H1 (cell line): Measurements from ENCODE around the gene DMGDH. TPM values are rescaled to one million over a fixed set of nuclear protein-coding genes. Genes with fewer than 3 reads are reported as not detected.

ENCODE experiments used
- CTCF ChIA-PET: fragments of 300-600 bp; sonication (Branson Sonifier 250); formaldehyde crosslinking; loops from one replicate; lab custom pipeline; 2021; ENCODE audit not compliant: partially characterized antibody; lab: Charles Lee
- POLR2A ChIA-PET: fragments of 300-600 bp; sonication (Branson Sonifier 250); formaldehyde crosslinking; loops from one replicate; lab custom pipeline; 2021; ENCODE audit warnings: inconsistent platforms; ENCODE audit not compliant: partially characterized antibody; lab: Charles Lee
- DNase-seq, 2 experiments: peaks; one replicate each; pipeline versions ENCODE4 v3.0.0 to v3.0.0-alpha.2; 2010 to 2022; ENCODE audit warnings: low spot score in 2 of 2, low read depth in 1 of 2, mixed read lengths in 1 of 2
- FAIRE-seq: peaks from 2 replicates; lab custom pipeline; 2011; peaks lifted over from hg19 to GRCh38; lab: Jason Lieb, UNC
- H2AFZ ChIP-seq: 2 replicates; pipeline ENCODE4 v1.8.1; 2012; ENCODE audit warnings: low read length, inconsistent platforms
- H2AK5ac ChIP-seq: 2 replicates; pipeline ENCODE4 v1.6.1; 2013; ENCODE audit warnings: low read depth, low read length
- H2BK120ac ChIP-seq: replicated peaks from 2 replicates; pipeline ENCODE3; 2013; ENCODE audit warnings: low read depth, low read length, inconsistent platforms
- H2BK12ac ChIP-seq: 2 replicates; pipeline ENCODE4 v1.6.1; 2013; ENCODE audit warnings: low read depth, low read length
- H2BK15ac ChIP-seq: 2 replicates; pipeline ENCODE4 v1.6.1; 2013; ENCODE audit warnings: low read length
- H2BK20ac ChIP-seq: 2 replicates; pipeline ENCODE4 v1.6.1; 2013; ENCODE audit warnings: low read length
- H2BK5ac ChIP-seq: 2 replicates; pipeline ENCODE4 v1.6.1; 2013; ENCODE audit warnings: low read depth, low read length
- H3K14ac ChIP-seq: 2 replicates; pipeline ENCODE4 v1.6.1; 2013; ENCODE audit warnings: inconsistent platforms; ENCODE audit not compliant: insufficient read length
- H3K18ac ChIP-seq: 2 replicates; pipeline ENCODE4 v1.6.1; 2013; ENCODE audit warnings: low read length; ENCODE audit errors: extremely low read depth
- H3K23ac ChIP-seq: 2 replicates; pipeline ENCODE4 v1.6.1; 2013; ENCODE audit warnings: inconsistent platforms; ENCODE audit not compliant: insufficient read length
- H3K23me2 ChIP-seq: 2 replicates; pipeline ENCODE4 v1.6.1; 2013; ENCODE audit warnings: low read depth, low read length
- H3K27ac ChIP-seq: 2 replicates; pipeline ENCODE4 v1.6.1; 2011; ENCODE audit warnings: low read depth, low read length, inconsistent platforms
- H3K27me3 ChIP-seq, 4 experiments: replicated peaks in 1 of 4; 1 replicate in 1 of 4; 2 replicates in 3 of 4; pipeline versions ENCODE4 v1.6.1 to v1.8.1; 2011 to 2013; ENCODE audit warnings: low read length in 3 of 4, mild to moderate bottlenecking in 3 of 4, inconsistent platforms in 2 of 4, mixed read lengths in 2 of 4, moderate library complexity in 1 of 4; ENCODE audit not compliant: control insufficient read depth in 3 of 4, insufficient read depth in 3 of 4; ENCODE audit errors: extremely low read depth in 1 of 4
- H3K36me3 ChIP-seq, 4 experiments: 2 replicates each; pipeline versions ENCODE4 v1.6.1 to v1.8.1; 2011 to 2013; ENCODE audit warnings: mild to moderate bottlenecking in 4 of 4, low read length in 3 of 4, moderate library complexity in 2 of 4, control low read depth in 1 of 4, inconsistent platforms in 1 of 4; ENCODE audit not compliant: insufficient read depth in 4 of 4, control insufficient read depth in 2 of 4
- H3K4ac ChIP-seq: replicated peaks from 2 replicates; pipeline ENCODE3; 2013; ENCODE audit warnings: low read length, low read depth, mixed read lengths, inconsistent platforms; ENCODE audit not compliant: insufficient read length
- H3K4me1 ChIP-seq, 4 experiments: replicated peaks in 1 of 4; 1 replicate in 1 of 4; 2 replicates in 3 of 4; pipeline versions ENCODE4 v1.6.1 to v1.8.1; 2011 to 2013; ENCODE audit warnings: low read length in 3 of 4, inconsistent platforms in 2 of 4, mixed read lengths in 1 of 4; ENCODE audit not compliant: insufficient read depth in 4 of 4, control insufficient read depth in 3 of 4
- H3K4me2 ChIP-seq, 2 experiments: 2 replicates each; pipeline versions ENCODE4 v1.6.1 to v1.8.1; 2011 to 2013; ENCODE audit warnings: low read depth in 2 of 2, low read length in 2 of 2, control low read depth in 1 of 2, inconsistent platforms in 1 of 2, mild to moderate bottlenecking in 1 of 2; ENCODE audit not compliant: insufficient read depth in 1 of 2
- H3K4me3 ChIP-seq, 4 experiments: fragments of 200-600, 300-600 bp in 1 of 4; sonication (generic), shearing (Covaris generic), sonication (Bioruptor Twin) in 1 of 4; 2 replicates each; pipeline versions ENCODE4 v1.5.1 to v1.8.1; 2011 to 2016; ENCODE audit warnings: low read length in 4 of 4, low read depth in 3 of 4, control low read depth in 2 of 4, inconsistent platforms in 2 of 4, mild to moderate bottlenecking in 2 of 4, mixed read lengths in 1 of 4, moderate library complexity in 1 of 4; ENCODE audit not compliant: insufficient read depth in 2 of 4; ENCODE audit errors: extremely low read depth in 1 of 4
- H3K56ac ChIP-seq: replicated peaks from 2 replicates; pipeline ENCODE3; 2013; ENCODE audit warnings: low read depth, mild to moderate bottlenecking, mixed read lengths, low read length, inconsistent platforms; ENCODE audit not compliant: insufficient read length
- H3K79me1 ChIP-seq: 2 replicates; pipeline ENCODE4 v1.6.1; 2013; ENCODE audit warnings: low read depth, low read length, control low read depth
- H3K79me2 ChIP-seq, 2 experiments: 2 replicates each; pipeline versions ENCODE4 v1.6.1 to v1.8.1; 2012 to 2013; ENCODE audit warnings: low read length in 2 of 2, mild to moderate bottlenecking in 2 of 2, inconsistent platforms in 1 of 2; ENCODE audit not compliant: insufficient read depth in 2 of 2, control insufficient read depth in 1 of 2
- H3K9ac ChIP-seq, 4 experiments: replicated peaks in 1 of 4; 1 replicate in 1 of 4; 2 replicates in 3 of 4; pipeline versions ENCODE4 v1.6.1 to v1.8.1; 2011 to 2013; ENCODE audit warnings: low read depth in 3 of 4, low read length in 3 of 4, control low read depth in 2 of 4, mild to moderate bottlenecking in 2 of 4, moderate library complexity in 2 of 4, inconsistent platforms in 1 of 4; ENCODE audit errors: extremely low read depth in 1 of 4
- H3K9me3 ChIP-seq, 2 experiments: 2 replicates each; pipeline versions ENCODE4 v1.6.1 to v1.8.1; 2012 to 2013; ENCODE audit warnings: mild to moderate bottlenecking in 2 of 2, moderate library complexity in 2 of 2, control low read depth in 1 of 2, inconsistent platforms in 1 of 2, low read depth in 1 of 2, low read length in 1 of 2, mixed read lengths in 1 of 2; ENCODE audit not compliant: insufficient read depth in 2 of 2
- H4K20me1 ChIP-seq, 2 experiments: replicated peaks in 1 of 2; 2 replicates each; pipeline versions ENCODE3 to v1.8.1; 2011 to 2013; ENCODE audit warnings: inconsistent platforms in 2 of 2, low read length in 2 of 2, mild to moderate bottlenecking in 1 of 2; ENCODE audit not compliant: insufficient read depth in 2 of 2, control insufficient read depth in 1 of 2
- H4K5ac ChIP-seq: 2 replicates; pipeline ENCODE4 v1.6.1; 2013; ENCODE audit warnings: low read length, low read depth, mixed read lengths, inconsistent platforms; ENCODE audit not compliant: insufficient read length
- H4K8ac ChIP-seq: 2 replicates; pipeline ENCODE4 v1.8.0; 2013; ENCODE audit warnings: mild to moderate bottlenecking, moderate library complexity, low read length, inconsistent platforms; ENCODE audit not compliant: insufficient read depth; ENCODE audit errors: extremely low read depth
- H4K91ac ChIP-seq: replicated peaks from 2 replicates; pipeline ENCODE3; 2013; ENCODE audit warnings: low read length, mixed read lengths, inconsistent platforms; ENCODE audit not compliant: insufficient read length
- JUND ChIP-seq: IDR thresholded peaks from 2 replicates; pipeline ENCODE4 v1.6.1; 2011; ENCODE audit warnings: mild to moderate bottlenecking, improper control_type of control experiment, low read length
- RAD21 ChIP-seq, 2 experiments: IDR thresholded peaks in 1 of 2; conservative IDR thresholded peaks in 1 of 2; 2 replicates each; pipeline ENCODE4 v1.6.1; 2011; ENCODE audit warnings: low read depth in 2 of 2, low read length in 2 of 2, improper control_type of control experiment in 1 of 2, inconsistent platforms in 1 of 2, mild to moderate bottlenecking in 1 of 2, moderate library complexity in 1 of 2
- WGBS, 2 experiments: shearing (Covaris generic) in 1 of 2; methylation state at CpG; one replicate each; pipeline versions ENCODE4 v1.1.6 to v1.1.7; 2013 to 2015; ENCODE audit warnings: low lambda C conversion rate in 2 of 2, mixed read lengths in 2 of 2, inconsistent platforms in 1 of 2, low coverage in 1 of 2, missing lambda C conversion rate in 1 of 2; ENCODE audit not compliant: insufficient replicate concordance in 2 of 2, insufficient coverage in 1 of 2, insufficient read length in 1 of 2; ENCODE audit errors: extremely low coverage in 1 of 2, missing lambda C conversion rate in 1 of 2; 5-methylcytosine and 5-hydroxymethylcytosine counted together
- polyA plus RNA-seq, 7 experiments: library from polyadenylated mRNA; depleted of rRNA in 3 of 7; stranded (reverse) in 5 of 7; unstranded in 2 of 7; fragments of >200 nt in 5 of 7; fragments of 200-250 nt in 2 of 7; gene quantifications; 1 replicate in 5 of 7; 2 replicates in 1 of 7; 4 replicates in 1 of 7; pipeline versions ENCODE4 v1.2.1 to v1.2.3, GENCODE V29; 2011 to 2013; ENCODE audit warnings: missing spikeins in 2 of 7, mixed read lengths in 2 of 7
- total RNA-seq: library from RNA; stranded (reverse); fragmentation: NEBNext Ultra II Directional; extraction: Animal tissue kit (Norgen Biotek cat#: 25700); gene quantifications from 2 replicates; pipeline ENCODE4 v1.2.1, GENCODE V29; 2021
- TF ChIP-seq, protein P1 (sequence below), 3 experiments: IDR thresholded peaks; 1 replicate in 2 of 3; 2 replicates in 1 of 3; pipeline versions ENCODE4 v1.5.1 to v1.6.1; 2011; ENCODE audit warnings: low read length in 3 of 3, mild to moderate bottlenecking in 3 of 3, inconsistent platforms in 2 of 3, low read depth in 1 of 3, moderate library complexity in 1 of 3; ENCODE audit not compliant: insufficient read depth in 1 of 3; ENCODE audit errors: control extremely low read depth in 1 of 3

DMGDH gene
- total and polyA plus RNA-seq, 2 of the 8 experiments (the other 6 are each of a cell fraction or from before 2014, with no cell fraction given) = 0.15 TPM; not detected in 1

DNA sequence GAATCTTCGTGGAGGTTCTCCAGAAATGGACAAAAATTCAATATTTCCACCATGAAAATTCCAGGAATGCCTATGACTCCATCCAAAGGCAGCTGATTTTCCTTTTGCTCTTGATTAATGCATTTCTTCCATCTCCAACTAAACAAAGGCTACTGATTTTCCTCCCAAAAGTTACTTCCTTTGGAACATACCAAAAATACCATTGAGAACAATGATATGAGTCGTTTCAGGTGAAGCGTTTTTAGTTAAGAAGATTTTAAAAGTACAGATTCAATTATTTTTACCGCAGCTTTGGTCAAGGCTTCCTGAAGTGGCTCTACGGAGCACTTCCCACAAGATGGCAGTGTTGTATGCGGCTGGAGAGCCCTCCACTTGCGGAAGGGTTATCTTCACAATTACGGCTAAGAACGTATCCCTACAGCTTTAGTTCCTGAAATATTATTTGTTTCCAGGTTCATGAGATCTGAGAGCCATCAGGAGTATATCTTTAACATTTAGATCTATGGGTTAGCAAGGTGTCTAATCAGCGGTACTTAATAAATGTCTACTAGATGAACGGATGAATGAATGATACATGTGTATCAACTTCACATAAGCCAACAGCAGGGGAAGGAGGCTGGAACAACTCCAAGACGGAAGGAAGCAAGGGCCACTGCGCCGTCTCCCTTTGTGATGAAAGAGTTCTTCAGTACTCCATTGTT, 48.5 kb downstream of the DMGDH start:
- WGBS, 2 experiments = 30% methylated on average over 14 of the region's 14 CpGs; no CpG with 5 or more reads in 1 of the 2 experiments
- H4K91ac ChIP-seq = no peak overlapping the region
- no peak overlapping the region for H2BK120ac ChIP-seq
- H3K14ac ChIP-seq = no peak overlapping the region
- peak overlapping the region in 1 of 4 experiments; percentile 42; a peak in 1 of 8 replicates for H3K4me3 ChIP-seq
- H4K20me1 ChIP-seq = no peaks in the 10 kb centered on the region
- H2AK5ac ChIP-seq = no peak overlapping the region
- H3K27ac ChIP-seq = no peak overlapping the region
- no peak overlapping the region for H3K9ac ChIP-seq
- peak; percentile 33 to 61 for DNase-seq
- no peaks in the 10 kb centered on the region for H3K36me3 ChIP-seq
- ChIA-PET CTCF (interaction anchor here (0.5 to 13.1 kb wide), 47 partner anchors 8 to 903 kb away, joined by 3 to 243 read pairs (median 4); no protein-coding TSS in a partner anchor), POLR2A (interaction anchor here (0.6 to 1.3 kb wide), 3 partner anchors 109 to 1810 kb away, joined by 3 read pairs; no protein-coding TSS in a partner anchor)
- FAIRE-seq = peak; percentile 92
- no peaks in the 10 kb centered on the region for H3K9me3 ChIP-seq
- no peaks in the 10 kb centered on the region for H3K27me3 ChIP-seq
- no peaks in the 10 kb centered on the region for H3K23me2 ChIP-seq
- H3K79me2 ChIP-seq = no peaks in the 10 kb centered on the region
- H3K79me1 ChIP-seq = no peaks in the 10 kb centered on the region
- H3K23ac ChIP-seq = no peak overlapping the region
- H3K4me2 ChIP-seq = 0 out of 4 replicates have a peak overlapping the region, but pooled peaks of 1 of the 2 experiments have one; percentile 16
- H2AFZ ChIP-seq = peak overlapping the region; percentile 98
- H2BK12ac ChIP-seq = no peak overlapping the region
- H2BK15ac ChIP-seq = no peak overlapping the region
- no peak overlapping the region for H4K5ac ChIP-seq
- no peak overlapping the region for H3K4ac ChIP-seq
- H2BK5ac ChIP-seq = no peak overlapping the region
- H3K56ac ChIP-seq = no peak overlapping the region
- TF ChIP-seq RAD21 (IDR thresholded peaks at IDR 0.05 in 1 of 2, conservative IDR thresholded peaks at IDR 0.05 in 1 of 2; ENCODE audit: low read depth in 2 of 2, low read length in 2 of 2) (peak; percentile 89 to 90), JUND (no peak)
- TF ChIP-seq, protein P1, sequence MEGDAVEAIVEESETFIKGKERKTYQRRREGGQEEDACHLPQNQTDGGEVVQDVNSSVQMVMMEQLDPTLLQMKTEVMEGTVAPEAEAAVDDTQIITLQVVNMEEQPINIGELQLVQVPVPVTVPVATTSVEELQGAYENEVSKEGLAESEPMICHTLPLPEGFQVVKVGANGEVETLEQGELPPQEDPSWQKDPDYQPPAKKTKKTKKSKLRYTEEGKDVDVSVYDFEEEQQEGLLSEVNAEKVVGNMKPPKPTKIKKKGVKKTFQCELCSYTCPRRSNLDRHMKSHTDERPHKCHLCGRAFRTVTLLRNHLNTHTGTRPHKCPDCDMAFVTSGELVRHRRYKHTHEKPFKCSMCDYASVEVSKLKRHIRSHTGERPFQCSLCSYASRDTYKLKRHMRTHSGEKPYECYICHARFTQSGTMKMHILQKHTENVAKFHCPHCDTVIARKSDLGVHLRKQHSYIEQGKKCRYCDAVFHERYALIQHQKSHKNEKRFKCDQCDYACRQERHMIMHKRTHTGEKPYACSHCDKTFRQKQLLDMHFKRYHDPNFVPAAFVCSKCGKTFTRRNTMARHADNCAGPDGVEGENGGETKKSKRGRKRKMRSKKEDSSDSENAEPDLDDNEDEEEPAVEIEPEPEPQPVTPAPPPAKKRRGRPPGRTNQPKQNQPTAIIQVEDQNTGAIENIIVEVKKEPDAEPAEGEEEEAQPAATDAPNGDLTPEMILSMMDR (IDR thresholded peaks at IDR 0.05; ENCODE audit: control extremely low read depth in 1 of 3, insufficient read depth in 1 of 3, low read depth in 1 of 3, low read length in 3 of 3) = peak; percentile 70 to 80 (median 80)
- no peak overlapping the region for H4K8ac ChIP-seq
- no peak overlapping the region for H2BK20ac ChIP-seq
- no peak overlapping the region for H3K18ac ChIP-seq
- peaks cover 3 to 14% (median 6%) of the 10 kb centered on the region in 4 experiments; a peak in 5 of 7 replicates for H3K4me1 ChIP-seq
